GM11168 (cell line): ENCODE data around the gene SEPTIN1.

Source experiments
- in situ Hi-C: fragments of 300-500 bp; cut with MboI; formaldehyde crosslinking; loops from one replicate; pipeline ENCODE4 v1.12.0; 2022; ENCODE audit warnings: low sequenced_read_pairs; ENCODE audit not compliant: unreplicated experiment

Gene SEPTIN1

DNA sequence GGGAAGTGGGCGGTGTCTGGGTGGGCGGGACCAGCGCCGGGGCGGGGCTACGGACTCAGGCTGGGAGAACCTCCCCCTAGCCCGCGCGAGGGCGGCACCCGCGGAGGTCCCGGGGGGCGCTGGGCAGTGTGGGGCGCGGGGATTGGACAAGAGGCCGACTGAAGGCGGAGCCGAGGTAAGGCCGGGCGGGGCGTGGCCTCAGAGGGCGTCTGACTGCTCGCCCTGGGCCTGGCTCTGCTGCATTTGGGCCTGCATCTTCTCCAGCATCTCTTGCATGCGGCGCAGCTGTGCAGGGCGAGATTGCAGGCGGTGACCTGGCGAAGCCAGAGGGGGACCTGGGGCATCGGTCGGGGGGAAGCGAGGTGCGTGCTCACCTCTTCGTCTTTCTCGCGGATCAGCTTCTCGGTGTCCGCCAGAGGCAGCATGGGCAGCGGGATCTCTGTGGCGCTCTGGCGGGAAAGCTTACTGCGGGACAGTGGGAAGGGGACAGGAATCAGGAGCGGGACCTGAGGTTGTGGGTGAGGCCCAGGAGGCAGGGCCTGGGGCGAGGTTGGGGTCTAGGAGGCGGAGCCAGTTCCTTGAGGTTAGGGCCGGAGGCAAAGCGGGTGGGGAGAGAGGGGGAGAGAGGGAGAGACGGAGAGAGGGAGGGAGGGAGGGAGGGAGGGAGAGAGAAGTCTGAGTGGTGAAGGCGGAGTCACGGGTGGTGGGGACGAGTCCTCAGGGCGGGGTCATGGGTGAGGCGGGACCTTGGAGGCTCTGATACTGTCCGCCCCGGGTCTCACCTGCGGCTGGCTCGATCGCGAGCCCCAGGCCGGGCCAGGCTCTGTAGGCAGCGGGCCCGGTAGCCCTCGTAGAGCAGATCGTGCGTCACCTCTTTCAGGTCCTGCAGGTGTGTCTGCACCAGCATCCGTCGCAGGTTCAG, 3.9 kb downstream of the SEPTIN1 start:
- in situ Hi-C loops = no loop called here

DNA sequence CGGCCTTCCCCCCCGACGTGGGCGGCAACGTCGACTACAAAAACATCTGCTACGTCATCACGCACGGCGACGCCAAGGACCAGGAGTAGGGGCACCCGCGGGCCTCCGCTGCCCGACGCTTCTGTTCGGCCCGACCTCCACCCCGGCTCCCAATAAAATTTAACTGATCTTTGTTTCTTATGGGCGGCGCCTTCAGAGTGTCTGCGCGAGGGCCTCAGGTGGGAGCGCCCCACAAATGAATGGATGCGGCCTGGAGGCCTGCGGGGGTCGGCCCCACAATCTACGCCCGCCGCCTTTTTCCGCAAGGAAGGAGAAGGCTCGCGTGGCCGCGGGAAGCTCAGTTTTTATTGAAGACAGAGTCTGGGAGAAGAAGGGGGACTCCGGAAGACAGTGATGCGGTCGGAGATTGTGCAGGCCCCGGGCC, 4.5 kb downstream of the SEPTIN1 start:
- in situ Hi-C loops = no loop called here

DNA sequence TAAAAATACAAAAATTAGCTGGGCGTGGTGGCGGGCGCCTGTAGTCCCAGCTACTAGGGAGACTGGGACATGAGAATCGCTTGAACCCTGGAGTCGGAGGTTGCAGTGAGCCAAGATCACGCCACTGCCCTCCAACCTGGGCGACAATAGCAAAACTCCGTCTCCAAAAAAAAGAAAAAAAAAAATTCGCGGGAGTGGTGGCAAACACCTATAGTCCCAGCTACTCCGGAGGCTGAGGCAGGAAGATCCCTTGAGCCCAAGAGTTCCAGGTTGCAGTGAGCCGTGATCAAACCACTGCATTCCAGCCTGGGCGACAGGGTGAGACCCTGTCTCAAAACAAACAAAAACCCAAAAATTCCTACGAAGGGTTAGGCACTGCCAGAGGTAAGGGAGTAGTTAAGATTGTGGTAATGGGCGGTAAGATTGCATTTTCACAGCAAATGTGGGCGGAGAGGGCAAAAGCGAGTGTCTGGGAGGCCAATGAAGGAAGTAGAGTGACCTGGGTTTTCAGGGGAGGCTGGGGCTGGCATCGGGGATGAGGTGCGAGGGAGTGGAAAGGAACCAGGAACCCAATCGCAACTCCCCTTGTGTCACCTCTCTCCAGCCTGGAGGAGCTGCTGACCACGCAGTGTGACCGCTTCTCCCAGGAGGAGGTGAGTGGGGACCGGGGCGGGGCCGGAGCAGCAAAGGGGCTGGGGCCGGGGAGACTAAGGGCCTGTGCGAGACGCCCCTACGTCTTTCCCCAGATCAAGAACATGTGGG, 5.1 kb downstream of the SEPTIN1 start:
- in situ Hi-C loops = no loop called here

DNA sequence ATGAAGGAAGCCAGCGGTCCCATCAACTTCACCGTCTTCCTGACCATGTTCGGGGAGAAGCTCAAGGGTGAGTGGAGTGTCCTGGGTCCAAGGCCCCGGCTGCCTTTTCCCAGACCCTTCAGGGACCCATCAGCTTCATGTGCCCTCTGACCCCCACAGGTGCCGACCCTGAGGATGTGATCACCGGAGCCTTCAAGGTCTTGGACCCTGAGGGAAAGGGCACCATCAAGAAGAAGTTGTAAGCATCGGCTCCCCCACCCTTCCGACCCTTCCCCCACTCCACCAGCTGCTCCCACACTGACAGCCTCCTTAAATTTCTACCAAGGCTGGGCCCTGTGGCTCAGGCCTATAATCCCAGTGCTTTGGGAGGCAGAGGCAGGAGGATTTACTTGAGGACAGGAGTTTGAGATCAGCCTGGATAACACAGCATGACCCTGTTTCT, 5.9 kb downstream of the SEPTIN1 start:
- in situ Hi-C loops = no loop called here

DNA sequence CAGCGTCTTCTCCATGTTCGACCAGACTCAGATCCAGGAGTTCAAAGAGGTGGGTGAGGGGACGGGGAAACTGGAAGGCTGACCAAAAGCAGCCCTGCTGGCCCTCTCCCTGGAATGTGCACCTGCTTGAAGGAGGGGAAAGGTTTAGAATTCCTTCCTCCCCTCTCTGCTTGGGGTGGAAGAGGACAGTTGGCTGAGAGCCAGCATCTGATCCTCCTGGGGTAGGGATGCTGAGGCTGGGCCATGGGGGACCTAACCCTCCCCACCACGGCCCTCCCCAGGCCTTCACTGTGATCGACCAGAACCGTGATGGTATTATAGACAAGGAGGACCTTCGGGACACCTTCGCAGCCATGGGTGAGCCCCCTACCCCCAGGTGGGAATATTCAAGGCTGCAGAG, 6.5 kb downstream of the SEPTIN1 start:
- in situ Hi-C loops = no loop called here

DNA sequence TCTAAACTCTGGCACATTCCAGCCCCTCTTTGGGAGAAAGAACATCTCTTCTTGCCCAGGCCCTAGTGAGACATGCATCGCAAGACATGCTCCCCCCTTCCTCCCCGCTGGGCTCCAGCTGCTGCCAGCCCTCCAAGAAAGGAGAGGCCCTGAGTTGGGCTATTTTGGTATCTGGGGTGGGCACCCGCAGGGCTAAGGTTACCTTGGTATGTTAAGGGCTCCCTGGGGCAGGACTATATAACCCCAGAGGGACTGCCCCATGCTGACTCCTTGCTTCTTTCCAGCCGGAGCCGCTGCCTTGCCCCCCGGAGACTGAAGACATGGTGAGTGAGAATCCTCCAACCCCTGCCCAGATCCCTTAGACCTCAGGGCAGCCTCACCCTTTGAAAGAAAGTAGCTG, 7.8 kb downstream of the SEPTIN1 start, which contains the start of gene MYL11:
Gene MYL11 (plus strand): TSS at position 265 of the 400 bp plus-strand sequence. CDS start 56 bp downstream, at position 321.
- in situ Hi-C loops = loop anchor here (25.0 kb wide), 1 partner anchor 162 kb away; no protein-coding TSS in a partner anchor

DNA sequence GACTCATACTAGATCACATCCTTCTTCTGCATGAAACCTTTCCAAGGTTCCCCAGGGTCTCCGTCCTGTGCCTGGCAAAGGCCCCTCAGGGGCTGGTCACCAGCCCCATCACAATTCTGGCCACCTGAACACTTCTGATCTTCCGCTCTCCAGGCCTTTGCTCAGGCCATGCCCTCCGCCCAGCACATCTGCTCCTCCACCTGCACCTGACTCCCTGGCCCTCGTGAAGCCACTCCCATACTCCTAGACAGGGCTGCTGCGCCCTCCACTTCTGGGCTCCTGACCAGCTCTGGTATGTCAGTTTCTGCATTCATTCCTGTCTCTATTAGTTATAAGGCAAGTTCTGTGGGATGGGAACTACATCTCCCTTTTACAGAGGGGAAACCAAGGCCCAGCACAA, 9.6 kb downstream of the SEPTIN1 start:
- in situ Hi-C loops = loop anchor here (25.0 kb wide), 1 partner anchor 160 kb away; no protein-coding TSS in a partner anchor

DNA sequence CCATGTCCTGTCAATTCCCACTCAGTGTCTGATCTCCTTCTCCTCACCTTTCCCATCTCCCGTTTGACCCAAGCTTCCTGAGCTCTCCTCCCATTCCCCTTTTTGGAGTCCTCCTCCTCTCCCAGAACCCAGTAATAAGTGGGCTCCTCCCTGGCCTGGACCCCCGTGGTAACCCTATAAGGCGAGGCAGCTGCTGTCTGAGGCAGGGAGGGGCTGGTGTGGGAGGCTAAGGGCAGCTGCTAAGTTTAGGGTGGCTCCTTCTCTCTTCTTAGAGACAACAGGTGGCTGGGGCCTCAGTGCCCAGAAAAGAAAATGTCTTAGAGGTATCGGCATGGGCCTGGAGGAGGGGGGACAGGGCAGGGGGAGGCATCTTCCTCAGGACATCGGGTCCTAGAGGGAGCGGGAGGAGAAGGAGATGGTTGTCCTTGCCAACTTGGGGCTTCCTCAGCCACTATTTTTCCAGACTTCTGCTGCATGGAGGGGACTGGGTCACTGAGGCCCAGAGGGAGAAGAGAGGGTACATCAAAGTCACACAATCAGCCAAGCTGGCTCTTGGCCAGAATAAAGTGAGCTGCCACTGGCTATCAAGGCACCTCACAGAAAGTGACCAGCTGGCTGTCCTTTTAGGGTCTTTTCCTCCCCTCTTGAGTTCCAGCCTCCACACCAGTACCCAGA, 10.2 kb downstream of the SEPTIN1 start:
- in situ Hi-C loops = loop anchor here (25.0 kb wide), 1 partner anchor 160 kb away; no protein-coding TSS in a partner anchor

DNA sequence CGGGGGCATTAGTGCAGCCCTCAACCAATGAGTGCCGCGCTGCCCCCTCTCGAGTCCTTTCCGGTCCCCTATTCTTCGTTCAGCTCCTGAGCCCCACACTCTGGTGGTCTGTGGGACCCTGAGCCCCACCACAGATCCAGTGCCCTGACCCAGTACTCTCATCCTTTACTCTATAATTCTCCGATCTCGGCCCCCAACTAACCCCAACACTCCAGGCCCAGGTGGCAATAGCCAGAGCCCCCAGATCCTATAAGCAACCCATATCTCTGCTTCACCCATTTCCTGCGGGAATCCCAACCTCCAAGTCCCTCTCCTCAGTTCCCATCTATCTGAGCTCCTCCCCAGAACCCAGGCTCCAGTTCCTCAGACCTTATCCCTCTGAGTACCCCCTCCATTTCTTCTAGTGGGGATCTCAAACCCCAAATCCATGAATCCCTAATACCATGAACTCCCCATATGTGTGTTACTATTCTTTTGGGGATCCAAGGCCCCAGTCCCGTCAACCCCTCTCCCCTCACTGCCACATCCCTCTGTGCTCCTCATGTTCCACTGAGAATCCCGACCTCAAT, 11.0 kb downstream of the SEPTIN1 start:
- in situ Hi-C loops = loop anchor here (25.0 kb wide), 1 partner anchor 159 kb away; no protein-coding TSS in a partner anchor

DNA sequence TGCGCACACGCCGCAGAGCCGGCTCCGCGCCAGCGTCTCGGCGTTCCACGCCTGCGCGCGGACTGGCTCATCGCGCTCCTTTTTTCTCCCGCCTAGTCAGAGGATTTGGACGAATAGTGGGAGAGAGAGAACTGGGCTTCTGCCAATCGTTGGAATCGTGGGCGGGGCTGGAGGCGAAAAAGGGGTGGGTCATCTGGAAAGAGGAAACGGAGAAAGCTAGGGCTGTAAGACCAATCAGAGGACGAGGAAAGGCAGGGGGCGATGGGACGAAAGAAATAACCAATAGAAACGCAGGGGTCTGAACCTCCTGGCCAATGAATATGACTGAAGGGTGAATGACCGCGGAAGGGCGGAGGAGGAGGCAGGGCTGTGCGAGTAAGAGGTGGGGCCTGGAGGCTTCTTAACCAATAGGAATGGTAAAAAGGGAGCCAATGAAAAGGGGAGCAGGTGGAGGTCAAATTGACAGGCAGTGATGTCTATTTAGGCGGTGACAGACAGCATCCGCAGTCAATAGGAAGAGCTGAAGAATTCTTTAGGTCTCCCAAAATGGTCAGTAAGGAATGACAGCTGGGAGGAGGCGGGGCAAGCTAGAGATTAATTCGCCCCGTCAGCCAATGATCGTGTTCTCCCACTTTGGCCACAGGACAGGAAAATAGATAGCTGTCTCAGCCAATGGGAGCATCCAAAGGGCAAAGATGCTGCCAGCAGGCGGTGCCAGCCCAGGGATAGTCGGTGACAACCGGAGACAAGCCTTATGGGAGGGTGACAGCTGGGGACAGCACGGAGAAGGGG, 11.7 kb downstream of the SEPTIN1 start, which contains the start of gene TBC1D10B:
Gene TBC1D10B (minus strand): TSS at position 39 of the 792 bp plus-strand sequence. CDS start 311 bp downstream, outside the sequence.
- in situ Hi-C loops = loop anchor here (25.0 kb wide), 1 partner anchor 158 kb away; no protein-coding TSS in a partner anchor

DNA sequence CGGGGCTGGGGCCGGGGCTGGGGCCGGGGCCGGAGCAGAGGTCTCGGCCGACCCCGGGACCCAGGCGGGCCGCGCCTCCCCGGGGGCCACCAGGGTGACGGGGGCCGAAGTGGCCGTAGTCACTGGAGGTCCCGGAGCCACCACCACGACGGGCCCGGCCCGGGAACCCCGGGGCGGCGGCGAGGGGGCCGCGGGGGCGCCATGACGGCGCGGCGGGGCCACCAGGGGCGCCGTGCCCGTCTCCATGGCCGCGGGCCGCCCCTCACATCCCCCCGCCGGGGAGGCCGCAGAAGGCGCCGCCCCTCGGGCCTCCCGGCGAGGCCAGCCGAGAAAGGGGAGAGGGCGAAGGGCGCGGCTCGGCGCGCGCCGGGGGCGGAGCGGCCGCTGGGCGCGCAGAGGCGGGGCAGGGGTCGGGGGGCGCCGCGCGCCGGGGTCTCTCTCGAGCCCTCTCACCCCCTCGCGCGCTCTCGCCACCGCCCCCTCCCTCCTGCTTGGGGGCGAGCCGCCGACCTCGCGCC, 12.4 kb downstream of the SEPTIN1 start:
- in situ Hi-C loops = loop anchor here (25.0 kb wide), 1 partner anchor 158 kb away; no protein-coding TSS in a partner anchor

DNA sequence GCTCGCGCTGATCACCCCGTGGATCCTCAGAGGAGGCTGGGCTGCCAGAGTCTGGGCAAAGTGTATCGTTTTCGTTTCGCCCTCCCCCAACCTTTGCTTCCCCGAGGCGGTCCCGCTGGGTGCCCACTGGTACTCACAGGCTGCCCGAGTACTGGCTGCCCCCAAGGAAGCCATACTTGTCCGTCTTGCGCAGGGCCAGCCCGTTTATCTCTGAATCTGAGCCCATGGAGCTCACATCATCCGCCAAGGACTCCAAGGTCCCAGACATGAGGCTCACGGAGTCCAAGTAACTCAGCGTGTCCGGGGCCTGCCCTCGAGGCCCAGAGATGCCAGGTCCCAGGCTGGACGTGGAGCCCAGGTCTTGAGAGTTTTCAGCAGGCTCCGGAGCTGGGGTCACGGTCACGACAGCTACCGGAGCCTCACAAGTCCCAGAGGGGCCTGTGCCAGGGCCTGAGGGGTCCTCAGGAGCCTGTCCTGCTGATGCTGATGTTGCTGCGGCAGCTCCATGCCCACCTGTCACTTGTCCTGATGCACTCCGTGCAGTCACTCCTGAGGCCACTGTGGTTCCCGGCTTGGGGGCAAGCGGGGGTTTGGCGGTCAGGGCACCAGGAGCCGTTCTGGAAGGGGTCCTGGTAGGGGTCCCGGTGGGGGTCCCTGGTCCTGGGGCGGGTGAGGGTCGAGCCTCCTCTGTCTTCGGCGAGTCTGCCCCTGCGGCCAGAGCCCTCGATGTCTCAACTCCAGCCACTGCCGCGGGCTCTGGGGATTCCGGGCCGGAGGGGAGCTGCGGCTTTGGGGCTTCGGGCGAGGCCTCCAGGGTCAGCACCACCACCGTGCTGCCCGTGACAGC, 13.0 kb downstream of the SEPTIN1 start:
- in situ Hi-C loops = loop anchor here (25.0 kb wide), 1 partner anchor 157 kb away; no protein-coding TSS in a partner anchor

DNA sequence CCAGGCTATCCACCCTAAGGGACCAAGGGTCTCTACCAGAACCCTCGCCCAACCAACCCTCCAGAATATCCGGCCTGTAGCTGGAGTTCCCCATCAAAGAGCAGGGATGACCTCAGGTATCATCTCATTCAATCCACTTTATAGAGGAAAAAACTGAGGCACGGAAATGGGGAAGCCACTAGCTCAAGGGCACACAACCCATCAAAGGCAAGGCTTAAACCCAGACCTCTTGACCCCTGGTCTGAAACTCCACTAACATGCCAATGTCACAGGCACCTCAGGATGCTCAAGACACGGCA, 13.6 kb downstream of the SEPTIN1 start:
- in situ Hi-C loops = loop anchor here (25.0 kb wide), 1 partner anchor 156 kb away; no protein-coding TSS in a partner anchor

DNA sequence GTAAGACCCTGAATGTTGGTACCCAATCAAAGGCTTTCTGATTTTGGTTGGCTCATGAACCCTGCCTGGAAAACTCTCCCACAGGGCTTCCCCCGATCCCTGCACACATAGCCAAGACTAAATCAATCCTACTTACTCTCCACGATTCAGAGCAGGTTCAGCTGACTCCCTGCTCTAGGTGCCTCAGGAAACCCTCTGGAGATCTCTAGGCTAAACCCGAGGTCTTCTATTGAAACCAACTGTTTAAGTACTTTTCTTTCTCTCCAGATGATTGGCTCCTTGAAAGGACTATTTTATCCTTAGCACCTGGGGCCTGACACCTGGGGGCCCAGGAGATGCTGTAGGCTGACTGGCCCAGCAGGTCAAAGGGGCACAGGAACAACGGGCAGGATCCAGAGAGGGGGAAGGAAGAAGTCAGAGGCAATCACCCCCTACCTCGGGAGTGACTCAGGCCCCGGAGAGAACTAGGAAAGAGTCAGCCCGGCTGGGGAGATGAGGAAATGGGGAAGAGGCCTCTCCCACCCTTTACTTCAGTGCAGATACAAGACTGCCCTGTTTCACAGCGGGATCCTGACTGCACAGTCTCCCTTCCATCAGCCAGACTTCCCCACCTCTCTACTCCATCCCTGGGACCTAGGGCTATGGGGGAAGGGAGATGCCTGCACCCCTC, 14.1 kb downstream of the SEPTIN1 start:
- in situ Hi-C loops = loop anchor here (25.0 kb wide), 1 partner anchor 156 kb away; no protein-coding TSS in a partner anchor

DNA sequence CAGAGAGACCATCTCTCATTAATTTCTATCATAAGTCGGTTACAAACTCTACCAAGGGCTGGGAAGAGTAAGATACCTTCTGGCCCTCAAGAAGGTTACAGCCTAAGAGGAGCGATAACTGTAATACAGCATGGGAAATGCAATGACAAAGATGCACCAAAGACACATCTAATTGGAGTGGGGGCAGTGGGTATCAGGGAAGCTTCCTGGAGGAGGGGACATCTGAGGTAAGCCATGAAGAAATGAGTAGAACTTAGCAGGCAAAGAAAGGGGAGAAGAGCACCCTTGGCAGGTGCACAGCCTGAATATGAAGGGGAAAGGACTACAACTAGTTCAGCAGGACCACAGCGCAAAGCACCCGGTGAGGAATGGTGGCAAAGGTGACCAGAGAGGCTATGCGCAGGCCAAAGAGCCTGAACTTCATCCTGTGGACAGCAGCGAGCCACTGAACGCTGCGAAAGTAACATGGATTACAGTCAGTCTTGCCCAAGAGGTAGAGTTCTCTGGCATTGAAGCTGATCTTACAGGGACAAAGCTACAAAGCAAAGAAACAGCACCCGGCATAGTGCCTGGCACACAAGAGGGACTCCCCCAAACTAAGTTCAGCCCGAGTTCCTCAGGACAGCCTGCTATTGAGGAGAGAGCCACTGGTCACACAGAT, 14.9 kb downstream of the SEPTIN1 start:
- in situ Hi-C loops = loop anchor here (25.0 kb wide), 1 partner anchor 155 kb away; no protein-coding TSS in a partner anchor

DNA sequence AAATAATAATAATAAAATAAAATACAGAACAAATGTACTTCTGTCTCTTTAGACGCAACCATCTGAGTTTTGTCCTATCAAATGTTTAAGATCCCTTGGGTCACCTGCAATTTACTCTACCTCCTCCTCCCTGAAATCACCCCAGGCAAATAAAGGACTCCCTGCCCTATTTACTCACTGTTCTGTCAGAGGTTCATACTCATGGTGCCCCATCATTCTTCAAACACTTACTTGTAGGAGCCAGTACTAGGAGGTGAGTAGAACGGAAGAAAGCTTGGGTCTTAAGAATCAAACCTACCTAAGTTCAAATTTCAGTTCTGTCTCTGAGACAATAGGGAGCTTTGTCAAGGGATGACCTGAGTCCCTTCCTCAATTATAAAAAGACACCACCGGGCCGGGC, 15.8 kb downstream of the SEPTIN1 start:
- in situ Hi-C loops = loop anchor here (25.0 kb wide), 1 partner anchor 154 kb away; no protein-coding TSS in a partner anchor
